Stimulated activated CD4-positive, alpha-beta T cell treated with anti-CD3 and anti-CD28 coated beads, TNF-alpha, amount 100 ng/mL, for 48 hours (primary cell): ENCODE data around the gene SPN.
A peak's percentile ranks its signal among the peaks of the same experiment; 100 is the strongest.
"Not testable (repeated sequence)": the region's sequence is repeated elsewhere in the genome, so short reads cannot be mapped to it uniquely, and the experiment has no call there.

Source experiments
- DNase-seq, 3 donors: peaks; one replicate each; pipeline ENCODE4 v3.0.0-alpha.2; 2020; ENCODE audit warnings: low read depth in 3 of 3

The SPN gene

GRCh38 chr16:29676989-29677785 is 14.1 kb downstream of the SPN start:
- no peak for DNase-seq

GRCh38 chr16:29678691-29679267 is 15.7 kb downstream of the SPN start, which contains the start of gene QPRT:
QPRT (plus strand) TSS chr16:29679180; CDS start chr16:29679198, 18 bp downstream.
- DNase-seq, result no peak

- no peak for DNase-seq
Observed at GRCh38 chr16:29680180-29680598, 17.1 kb downstream of the SPN start.

- no peak for DNase-seq
Observed at GRCh38 chr16:29683543-29684090, 20.6 kb downstream of the SPN start.

GRCh38 chr16:29684679-29685078 is 21.6 kb downstream of the SPN start:
- no peak for DNase-seq

GRCh38 chr16:29686740-29687332 is 23.8 kb downstream of the SPN start:
- DNase-seq, result no peak

GRCh38 chr16:29687755-29688154 is 24.7 kb downstream of the SPN start:
- no peak for DNase-seq

GRCh38 chr16:29688172-29688571 is 25.1 kb downstream of the SPN start:
- no peak for DNase-seq

GRCh38 chr16:29689490-29690351 is 26.7 kb downstream of the SPN start:
- not testable (repeated sequence) for DNase-seq

- DNase-seq, result not testable (repeated sequence)
Observed at GRCh38 chr16:29692606-29693005, 29.6 kb downstream of the SPN start.

- DNase-seq, result no peak
Observed at GRCh38 chr16:29694384-29695195, 31.5 kb downstream of the SPN start.

GRCh38 chr16:29695675-29696074 is 32.6 kb downstream of the SPN start:
- DNase-seq, result not testable (repeated sequence)

- DNase-seq, result no peak
Observed at GRCh38 chr16:29696881-29697331, 33.9 kb downstream of the SPN start.

- DNase-seq, result no peak
Observed at GRCh38 chr16:29697391-29697790, 34.3 kb downstream of the SPN start.

GRCh38 chr16:29698042-29698441 is 35.0 kb downstream of the SPN start:
- no peak for DNase-seq

GRCh38 chr16:29698484-29699323 is 35.7 kb downstream of the SPN start:
- no peak for DNase-seq

- DNase-seq, result no peak
Observed at GRCh38 chr16:29699324-29700219, 36.5 kb downstream of the SPN start.

- DNase-seq, result peak; percentile 53 to 61 (median 53)
Observed at GRCh38 chr16:29700253-29700987, 37.4 kb downstream of the SPN start.
